Esophagus squamous epithelium (tissue), 4 donors: ENCODE results near the gene CYB561A3.

ENCODE experiments used
- POLR2A ChIP-seq, 4 donors: fragments of 450-650 bp; IDR thresholded peaks; one replicate each; pipeline ENCODE4 v1.6.1; 2017; ENCODE audit warnings: antibody characterized with exemption in 4 of 4, mild to moderate bottlenecking in 4 of 4, moderate library complexity in 3 of 4
- TF ChIP-seq, protein P1 (sequence below), 6 experiments: fragments of 450-650 bp in 4 of 6; fragments of 200-600 bp in 2 of 6; sonication (generic) in 2 of 6; IDR thresholded peaks; one replicate each; pipeline ENCODE4 v1.5.1; 2016 to 2019; ENCODE audit warnings: antibody characterized with exemption in 6 of 6, mild to moderate bottlenecking in 4 of 6, moderate library complexity in 4 of 6

GRCh38 chr11:61307354-61307753, 54.3 kb downstream of the CYB561A3 start:
- TF ChIP-seq, protein P1, sequence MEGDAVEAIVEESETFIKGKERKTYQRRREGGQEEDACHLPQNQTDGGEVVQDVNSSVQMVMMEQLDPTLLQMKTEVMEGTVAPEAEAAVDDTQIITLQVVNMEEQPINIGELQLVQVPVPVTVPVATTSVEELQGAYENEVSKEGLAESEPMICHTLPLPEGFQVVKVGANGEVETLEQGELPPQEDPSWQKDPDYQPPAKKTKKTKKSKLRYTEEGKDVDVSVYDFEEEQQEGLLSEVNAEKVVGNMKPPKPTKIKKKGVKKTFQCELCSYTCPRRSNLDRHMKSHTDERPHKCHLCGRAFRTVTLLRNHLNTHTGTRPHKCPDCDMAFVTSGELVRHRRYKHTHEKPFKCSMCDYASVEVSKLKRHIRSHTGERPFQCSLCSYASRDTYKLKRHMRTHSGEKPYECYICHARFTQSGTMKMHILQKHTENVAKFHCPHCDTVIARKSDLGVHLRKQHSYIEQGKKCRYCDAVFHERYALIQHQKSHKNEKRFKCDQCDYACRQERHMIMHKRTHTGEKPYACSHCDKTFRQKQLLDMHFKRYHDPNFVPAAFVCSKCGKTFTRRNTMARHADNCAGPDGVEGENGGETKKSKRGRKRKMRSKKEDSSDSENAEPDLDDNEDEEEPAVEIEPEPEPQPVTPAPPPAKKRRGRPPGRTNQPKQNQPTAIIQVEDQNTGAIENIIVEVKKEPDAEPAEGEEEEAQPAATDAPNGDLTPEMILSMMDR (IDR thresholded peaks at IDR 0.05) = no peak
- no peak for TF ChIP-seq POLR2A (IDR thresholded peaks at IDR 0.05)
